GM19099 (cell line): ENCODE measurements around the gene AQP6.

Experiments
- POLR2A ChIP-seq: IDR thresholded peaks from 3 replicates; pipeline ENCODE4 v1.6.1; 2011; ENCODE audit warnings: low read depth; ENCODE audit not compliant: insufficient read length; ENCODE audit errors: extremely low read depth

AQP6 gene

GRCh38 chr12:49937639-49938300 lies 35.0 kb upstream of the AQP6 start:
- no peak for TF ChIP-seq POLR2A

GRCh38 chr12:49939307-49939706 lies 33.4 kb upstream of the AQP6 start:
- TF ChIP-seq POLR2A = no peak

GRCh38 chr12:49939707-49940106 lies 33.0 kb upstream of the AQP6 start:
- no peak for TF ChIP-seq POLR2A

- TF ChIP-seq POLR2A = no peak
Measured at GRCh38 chr12:49941556-49942511, 30.9 kb upstream of the AQP6 start.

- TF ChIP-seq POLR2A = no peak
Measured at GRCh38 chr12:49942512-49942893, 30.2 kb upstream of the AQP6 start.

- TF ChIP-seq POLR2A = no peak
Measured at GRCh38 chr12:49942921-49943624, 29.7 kb upstream of the AQP6 start.

- TF ChIP-seq POLR2A = no peak
Measured at GRCh38 chr12:49943625-49943960, 29.2 kb upstream of the AQP6 start.

- TF ChIP-seq POLR2A = no peak
Measured at GRCh38 chr12:49944046-49944445, 28.7 kb upstream of the AQP6 start.

GRCh38 chr12:49944718-49945117 lies 28.0 kb upstream of the AQP6 start:
- TF ChIP-seq POLR2A = no peak

- TF ChIP-seq POLR2A = no peak
Measured at GRCh38 chr12:49945394-49946080, 27.2 kb upstream of the AQP6 start.

GRCh38 chr12:49946086-49946485 lies 26.7 kb upstream of the AQP6 start:
- no peak for TF ChIP-seq POLR2A

GRCh38 chr12:49946497-49946896 lies 26.2 kb upstream of the AQP6 start:
- TF ChIP-seq POLR2A = no peak

- TF ChIP-seq POLR2A = no peak
Measured at GRCh38 chr12:49947593-49948226, 25.0 kb upstream of the AQP6 start.
